AG08396 (cell line): Measurements from ENCODE around the gene FAXC.
"Not testable (repeated sequence)": the region's sequence is repeated elsewhere in the genome, so short reads cannot be mapped to it uniquely, and the experiment has no call there.

Experiments
- DNase-seq: peaks from one replicate; pipeline ENCODE4 v3.0.0; 2012; ENCODE audit warnings: low spot score, mixed read lengths

Gene FAXC

DNA sequence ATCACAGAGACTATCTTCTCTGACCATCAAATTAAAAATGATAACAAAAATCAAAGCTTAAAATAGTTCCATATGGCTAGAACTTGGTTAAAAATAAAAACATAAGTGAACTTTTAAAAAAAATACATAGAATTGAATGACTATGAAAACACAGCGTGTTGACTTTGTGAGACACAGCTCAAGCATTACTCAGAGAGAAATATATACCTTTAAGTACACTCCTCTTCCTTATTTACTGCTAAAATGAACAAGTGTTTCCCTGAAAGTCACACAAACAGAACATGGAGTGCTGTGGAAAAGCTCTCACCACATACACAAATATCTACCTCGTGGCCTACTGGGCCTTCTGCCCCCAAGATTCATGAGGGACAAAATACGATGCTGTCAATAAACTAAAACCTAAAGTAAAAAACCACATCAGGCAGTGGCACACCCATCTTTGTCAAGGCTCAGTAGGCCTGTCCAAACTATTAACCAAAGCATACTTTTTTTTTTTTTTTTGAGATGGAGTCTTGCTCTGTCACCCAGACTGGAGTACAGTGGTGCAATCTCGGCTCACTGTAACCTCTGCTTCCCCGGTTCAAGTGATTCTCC, 7.5 kb downstream of the FAXC start:
- no peak for DNase-seq

- no peak for DNase-seq
Observed at GRCh38 chr6:99338188-99338587, 11.3 kb downstream of the FAXC start.

GRCh38 chr6:99335298-99335697, 14.2 kb downstream of the FAXC start:
- DNase-seq = not testable (repeated sequence)

- DNase-seq = peak; percentile 40
Observed at GRCh38 chr6:99334526-99335127, 14.8 kb downstream of the FAXC start.

GRCh38 chr6:99333068-99333467, 16.4 kb downstream of the FAXC start:
- DNase-seq = no peak

GRCh38 chr6:99331531-99331930, 17.9 kb downstream of the FAXC start:
- no peak for DNase-seq

- peak; percentile 67 for DNase-seq
Observed at GRCh38 chr6:99330159-99330558, 19.3 kb downstream of the FAXC start.

DNA sequence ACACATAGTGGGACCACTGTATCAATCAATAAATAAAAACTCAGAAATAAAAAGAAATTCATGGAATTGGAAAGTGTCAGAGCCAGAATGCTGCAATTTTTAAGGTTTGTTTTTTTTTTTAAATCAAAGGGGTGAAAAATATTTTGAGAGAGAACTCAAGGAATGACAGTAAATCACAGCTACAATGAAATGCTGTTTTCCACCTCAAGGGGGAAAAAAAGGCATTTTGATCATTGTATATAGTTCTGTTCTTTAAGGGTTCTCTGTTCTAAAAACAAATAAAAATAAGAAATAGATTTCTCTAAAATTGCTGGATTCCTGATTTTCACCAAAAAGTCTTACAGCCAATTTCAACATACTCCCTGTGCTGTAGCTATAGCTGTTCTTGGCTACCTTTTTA, 24.5 kb downstream of the FAXC start:
- no peak for DNase-seq

- no peak for DNase-seq
Observed at GRCh38 chr6:99318566-99318965, 30.9 kb downstream of the FAXC start.

DNA sequence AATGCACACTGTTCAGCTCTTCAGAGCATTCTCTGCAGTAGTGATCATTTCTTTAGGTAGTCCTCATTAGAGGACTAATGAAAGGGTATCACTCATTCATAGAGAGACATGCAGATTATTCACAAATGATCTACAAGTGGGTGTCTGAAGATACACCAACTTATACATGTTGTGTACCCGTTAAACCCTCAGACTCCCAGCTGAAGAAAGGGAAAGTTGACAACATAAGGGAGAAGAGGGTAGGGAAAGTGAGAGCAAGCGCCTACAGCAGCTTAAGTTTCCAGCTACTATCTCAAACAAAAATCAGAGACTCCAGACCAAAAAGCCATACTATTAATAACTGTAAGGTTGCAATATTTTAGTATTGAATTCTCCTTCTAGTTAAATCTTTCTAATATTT, 37.1 kb downstream of the FAXC start:
- no peak for DNase-seq

DNA sequence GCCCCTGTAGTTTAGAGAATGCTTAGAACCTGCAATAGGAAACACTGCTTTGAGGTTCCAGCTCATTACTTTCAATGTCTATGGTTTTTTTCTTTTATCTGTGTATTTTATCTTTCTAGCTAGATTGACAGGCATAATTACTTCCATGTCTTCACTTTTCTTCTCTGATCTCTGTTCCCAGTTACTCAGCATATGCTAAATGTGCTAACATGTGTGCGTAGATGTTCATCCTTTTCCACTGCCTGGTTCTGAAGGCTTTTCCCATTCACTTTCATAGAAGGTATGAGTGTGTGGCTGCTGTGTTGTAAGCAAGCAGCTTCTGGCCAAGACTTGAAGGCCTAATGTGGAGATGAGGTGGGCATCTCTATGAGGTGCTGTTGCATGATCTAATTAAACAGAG, 38.9 kb downstream of the FAXC start:
- DNase-seq = no peak

DNA sequence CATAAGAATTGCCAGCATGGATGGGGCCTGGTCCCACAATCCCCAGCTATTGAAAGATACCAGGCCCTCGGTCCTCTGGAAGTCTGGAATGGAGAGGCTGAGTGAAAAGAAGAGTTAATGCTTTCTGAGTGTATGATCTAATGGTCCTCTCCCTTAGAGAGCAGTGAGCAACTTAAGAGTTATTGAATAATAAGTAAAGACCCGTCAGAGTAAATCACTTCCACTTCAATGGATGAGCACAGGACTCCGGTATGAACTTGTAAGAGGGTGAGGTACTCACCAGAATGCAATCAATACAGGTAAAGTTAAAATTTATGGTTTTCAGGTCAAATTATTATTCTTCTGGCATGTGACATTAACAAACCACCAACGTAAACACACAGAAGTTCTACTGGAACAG, 39.9 kb downstream of the FAXC start:
- no peak for DNase-seq

GRCh38 chr6:99308788-99309187, 40.7 kb downstream of the FAXC start:
- DNase-seq = no peak

GRCh38 chr6:99307295-99307907, 42.1 kb downstream of the FAXC start:
- no peak for DNase-seq

DNA sequence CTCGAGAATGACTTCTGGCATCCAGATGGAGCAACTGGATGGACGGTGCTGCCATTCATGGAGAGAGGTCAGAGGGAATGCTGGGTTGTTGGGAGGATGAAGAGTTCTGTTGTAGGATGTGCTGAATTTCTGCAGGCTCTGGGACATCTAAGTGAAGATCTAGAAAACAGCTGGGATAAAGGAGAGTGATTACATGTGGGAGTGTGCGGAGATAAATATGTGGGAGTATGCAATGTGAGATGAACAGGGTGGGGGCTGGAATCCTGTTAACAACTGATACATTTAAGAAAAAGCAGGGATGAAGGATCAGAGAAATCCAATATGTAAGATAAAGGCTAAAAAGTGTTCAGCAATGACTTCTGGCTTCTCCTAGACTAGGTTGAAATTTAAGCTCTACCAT, 43.1 kb downstream of the FAXC start:
- DNase-seq = no peak

GRCh38 chr6:99305021-99305554, 44.4 kb downstream of the FAXC start:
- DNase-seq = no peak

DNA sequence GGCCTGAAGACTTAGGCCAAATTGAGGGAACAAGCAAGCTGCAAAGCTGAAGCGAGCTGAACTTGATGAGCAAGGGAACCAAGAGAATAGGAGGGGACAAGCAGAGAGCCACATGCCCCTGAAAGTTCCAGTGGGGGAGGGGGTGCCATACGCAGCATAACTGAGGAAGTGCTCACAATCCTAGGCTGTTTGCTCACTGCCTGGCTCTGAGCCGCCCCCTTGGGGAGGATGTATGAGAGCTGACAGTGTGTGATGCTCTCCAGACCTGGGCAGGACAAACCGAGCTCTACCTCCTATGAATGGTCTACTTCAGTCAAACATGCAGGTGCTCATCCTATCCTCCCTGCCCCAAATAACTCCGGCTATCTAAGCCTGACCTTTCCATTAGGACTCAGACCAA, 52.1 kb downstream of the FAXC start:
- no peak for DNase-seq

- no peak for DNase-seq
Observed at GRCh38 chr6:99297006-99297405, 52.5 kb downstream of the FAXC start.

GRCh38 chr6:99296261-99296660, 53.2 kb downstream of the FAXC start:
- no peak for DNase-seq

DNA sequence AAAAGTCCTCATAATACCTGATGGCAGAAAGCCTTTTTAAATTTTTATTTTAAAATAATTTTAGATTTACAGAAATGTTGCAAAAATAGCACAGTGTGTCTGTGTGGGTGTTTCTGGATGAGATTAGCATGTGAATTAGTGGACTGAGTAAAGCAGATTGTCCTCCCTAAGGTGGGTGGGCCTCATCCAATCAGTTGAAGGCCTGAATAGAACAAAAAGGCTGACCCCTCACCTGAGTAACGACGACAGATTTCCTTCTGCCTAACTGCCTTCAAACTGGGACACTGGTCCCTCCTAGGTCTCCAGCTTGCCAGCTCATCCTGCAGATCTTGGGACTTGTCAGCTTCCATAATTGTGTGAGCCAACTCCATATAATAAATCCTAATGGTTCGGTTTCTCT, 54.2 kb downstream of the FAXC start:
- no peak for DNase-seq

GRCh38 chr6:99294786-99295185, 54.7 kb downstream of the FAXC start:
- no peak for DNase-seq

DNA sequence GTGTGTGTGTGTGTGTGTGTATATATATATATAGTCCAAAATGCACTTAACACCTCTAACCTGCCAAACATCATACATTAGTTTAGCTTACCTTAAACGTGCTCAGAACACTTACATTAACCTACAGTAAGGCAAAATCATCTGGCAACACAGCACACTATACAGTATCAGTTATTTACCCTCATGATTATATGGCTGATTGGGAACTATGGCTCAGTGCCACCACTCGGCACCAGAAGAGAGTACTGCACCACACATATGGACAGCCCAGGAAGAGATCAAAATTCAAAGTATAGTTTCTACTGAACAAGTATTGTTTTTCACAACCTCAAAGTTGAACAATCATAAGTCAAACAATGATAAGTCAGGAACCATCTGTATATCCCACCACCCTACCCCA, 59.8 kb downstream of the FAXC start:
- no peak for DNase-seq

GRCh38 chr6:99288668-99289067, 60.8 kb downstream of the FAXC start:
- DNase-seq = no peak

GRCh38 chr6:99287523-99287922, 62.0 kb downstream of the FAXC start:
- DNase-seq = no peak
